CD14-positive monocyte (primary cell): ENCODE data around the gene SLC24A3. TPM values are rescaled to one million over a fixed set of nuclear protein-coding genes. Genes with fewer than 3 reads are reported as not detected.

Experiments used
- DNase-seq, 3 donors: peaks; one replicate each; pipeline ENCODE4 v3.0.0-alpha.2; 2011 to 2022
- H2AFZ ChIP-seq: 2 replicates; pipeline ENCODE4 v1.6.0; 2012; ENCODE audit warnings: mild to moderate bottlenecking, low read depth, low read length, inconsistent platforms; ENCODE audit not compliant: insufficient read depth, poor library complexity, severe bottlenecking
- H3K27ac ChIP-seq, 2 donors: 1 replicate in 1 of 2; 2 replicates in 1 of 2; pipeline ENCODE4 v1.5.1; 2012 to 2013; ENCODE audit warnings: low read length in 2 of 2, control low read depth in 1 of 2, inconsistent platforms in 1 of 2, low read depth in 1 of 2, mild to moderate bottlenecking in 1 of 2
- H3K27me3 ChIP-seq, 2 donors: one replicate each; pipeline versions ENCODE4 v1.6.0 to v1.6.1; 2011 to 2013; ENCODE audit warnings: low read length in 2 of 2; ENCODE audit not compliant: control insufficient read depth in 2 of 2, insufficient read depth in 2 of 2
- H3K36me3 ChIP-seq, 2 donors: replicated peaks in 1 of 2; 1 replicate in 1 of 2; 2 replicates in 1 of 2; pipeline versions ENCODE4 v1.5.1 to v1.6.1; 2012 to 2013; ENCODE audit warnings: low read length in 2 of 2, control low read depth in 1 of 2, inconsistent platforms in 1 of 2, mild to moderate bottlenecking in 1 of 2; ENCODE audit not compliant: insufficient read depth in 2 of 2, control insufficient read depth in 1 of 2
- H3K4me1 ChIP-seq, 2 donors: 1 replicate in 1 of 2; 2 replicates in 1 of 2; pipeline versions ENCODE4 v1.5.1 to v1.6.1; 2012 to 2013; ENCODE audit warnings: low read length in 2 of 2, control low read depth in 1 of 2, inconsistent platforms in 1 of 2, mild to moderate bottlenecking in 1 of 2, moderate library complexity in 1 of 2; ENCODE audit not compliant: insufficient read depth in 2 of 2, control insufficient read depth in 1 of 2
- H3K4me2 ChIP-seq: replicated peaks from 2 replicates; pipeline ENCODE3; 2012; ENCODE audit warnings: low read length, moderate library complexity, mild to moderate bottlenecking; ENCODE audit not compliant: poor library complexity, severe bottlenecking; ENCODE audit errors: extremely low read depth
- H3K4me3 ChIP-seq, 3 experiments: fragments of 200-600 bp in 1 of 3; sonication (generic) in 1 of 3; replicated peaks in 1 of 3; 1 replicate in 2 of 3; 2 replicates in 1 of 3; pipeline ENCODE4 v1.5.1; 2011 to 2013; ENCODE audit warnings: low read length in 3 of 3, mild to moderate bottlenecking in 3 of 3, control low read depth in 2 of 3, low read depth in 2 of 3, inconsistent platforms in 1 of 3, moderate library complexity in 1 of 3
- H3K79me2 ChIP-seq: 2 replicates; pipeline ENCODE4 v1.6.0; 2012; ENCODE audit warnings: mild to moderate bottlenecking, control low read depth, inconsistent platforms, low read length, moderate library complexity; ENCODE audit not compliant: insufficient read depth
- H3K9ac ChIP-seq: 2 replicates; pipeline ENCODE4 v1.6.0; 2017; ENCODE audit warnings: low read length, mild to moderate bottlenecking; ENCODE audit not compliant: insufficient read depth, poor library complexity, severe bottlenecking
- H3K9me3 ChIP-seq, 2 donors: replicated peaks in 1 of 2; 1 replicate in 1 of 2; 2 replicates in 1 of 2; pipeline versions ENCODE4 v1.5.1 to v1.6.1; 2012 to 2013; ENCODE audit warnings: low read length in 2 of 2, control low read depth in 1 of 2; ENCODE audit not compliant: control insufficient read depth in 1 of 2, insufficient read depth in 1 of 2
- H4K20me1 ChIP-seq: 2 replicates; pipeline ENCODE4 v1.6.0; 2012; ENCODE audit warnings: mild to moderate bottlenecking, low read length, control low read depth, moderate library complexity; ENCODE audit not compliant: insufficient read depth
- H3K27ac Mint-ChIP-seq, 7 donors: one replicate each; pipeline ENCODE4 v1.8.0; 2020; ENCODE audit warnings: mild to moderate bottlenecking in 7 of 7, mixed read lengths in 7 of 7, moderate library complexity in 6 of 7, inconsistent platforms in 2 of 7
- H3K27me3 Mint-ChIP-seq, 3 donors: one replicate each; pipeline ENCODE4 v1.8.0; 2021 to 2022; ENCODE audit warnings: low read depth in 3 of 3, mild to moderate bottlenecking in 3 of 3, mixed read lengths in 3 of 3, moderate library complexity in 3 of 3, inconsistent platforms in 1 of 3
- H3K36me3 Mint-ChIP-seq, 2 donors: one replicate each; pipeline ENCODE4 v1.8.0; 2020; ENCODE audit warnings: mixed read lengths in 2 of 2, inconsistent platforms in 1 of 2, mild to moderate bottlenecking in 1 of 2
- H3K4me1 Mint-ChIP-seq: one replicate; pipeline ENCODE4 v1.8.0; 2020; ENCODE audit warnings: mild to moderate bottlenecking, mixed read lengths
- H3K4me3 Mint-ChIP-seq, 2 donors: one replicate each; pipeline ENCODE4 v1.8.0; 2020; ENCODE audit warnings: mild to moderate bottlenecking in 2 of 2, mixed read lengths in 2 of 2, moderate library complexity in 1 of 2
- H3K9me3 Mint-ChIP-seq, 7 donors: one replicate each; pipeline ENCODE4 v1.8.0; 2020 to 2022; ENCODE audit warnings: mixed read lengths in 7 of 7, mild to moderate bottlenecking in 6 of 7, moderate library complexity in 6 of 7, inconsistent platforms in 2 of 7
- CTCF ChIP-seq: fragments of 200-600 bp; IDR thresholded peaks from one replicate; pipeline ENCODE4 v1.8.0; 2022; ENCODE audit warnings: antibody characterized with exemption, mild to moderate bottlenecking
- WGBS: methylation state at CpG from one replicate; pipeline ENCODE4 v1.1.5; 2013; ENCODE audit warnings: missing lambda C conversion rate; ENCODE audit not compliant: insufficient coverage; 5-methylcytosine and 5-hydroxymethylcytosine counted together
- intact Hi-C, 2 donors: fragments of 100-400 bp; cut with micrococcal nuclease; formaldehyde crosslinking; loops; one replicate each; pipeline versions ENCODE4 v1.15.0 to v1.15.1; 2023
- polyA plus RNA-seq, 3 donors: library from polyadenylated mRNA; depleted of rRNA in 1 of 3; unstranded in 2 of 3; stranded (reverse) in 1 of 3; fragments of 300-500 nt in 2 of 3; fragments of >200 nt in 1 of 3; fragmentation: Illumina TruSeq in 2 of 3; gene quantifications; 1 replicate in 2 of 3; 2 replicates in 1 of 3; pipeline ENCODE4 v1.2.3, GENCODE V29; 2012 to 2021

SLC24A3 gene
- polyA plus RNA-seq, 3 donors: 0.04 to 0.08 TPM; not detected in 1

DNA sequence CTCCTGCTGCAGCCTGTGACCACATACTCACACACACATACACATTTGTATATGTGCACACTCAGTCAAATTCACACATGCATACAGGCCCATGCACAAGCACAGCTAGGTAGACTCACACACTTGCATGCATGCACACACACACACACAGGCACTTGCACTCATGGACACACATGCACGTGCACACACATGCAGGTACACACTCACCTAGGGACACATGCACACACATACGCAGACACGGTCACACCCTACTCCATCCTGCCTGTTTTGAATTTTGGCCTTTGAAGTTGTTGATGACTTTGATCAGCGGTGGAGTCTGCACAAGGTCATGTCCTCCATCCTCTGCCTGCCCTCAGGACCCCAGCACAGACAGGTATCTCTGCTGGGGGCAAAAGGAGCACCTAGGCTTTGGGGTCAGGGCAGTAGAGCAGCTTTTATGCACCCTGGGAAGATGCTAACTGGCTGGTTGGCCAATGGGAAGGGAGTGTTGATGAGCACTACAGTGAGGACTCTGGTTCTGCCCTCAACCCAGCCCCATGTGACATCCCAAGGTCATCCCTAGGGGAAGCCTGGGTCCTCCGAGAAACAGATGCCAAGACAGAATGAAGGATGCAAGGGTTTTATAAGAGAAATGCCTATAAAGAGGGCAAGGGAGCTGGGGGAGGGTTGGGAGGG is 218.3 kb downstream of the SLC24A3 start:
- WGBS: 96% methylated on average over 4 of the region's 5 CpGs
- H3K27ac Mint-ChIP-seq: peak overlapping the region in 1 of 7 donors; percentile 34
- intact Hi-C loops: no loop called here
- H3K79me2 ChIP-seq: no peaks in the 10 kb centered on the region
- H3K27me3 ChIP-seq: no peaks in the 10 kb centered on the region
- H3K4me3 ChIP-seq: no peak overlapping the region
- no peak overlapping the region for H2AFZ ChIP-seq
- no peaks in the 10 kb centered on the region for H3K27me3 Mint-ChIP-seq
- H3K36me3 ChIP-seq: no peaks in the 10 kb centered on the region
- H3K9me3 Mint-ChIP-seq: no peaks in the 10 kb centered on the region
- no peaks in the 10 kb centered on the region for H3K9me3 ChIP-seq
- DNase-seq: no peak
- H3K4me1 ChIP-seq: peaks cover 20 to 28% of the 10 kb centered on the region in 2 donors
- no peak overlapping the region for H3K27ac ChIP-seq
- no peak overlapping the region for H3K9ac ChIP-seq
- H3K4me3 Mint-ChIP-seq: no peak overlapping the region
- no peaks in the 10 kb centered on the region for H3K36me3 Mint-ChIP-seq
- H3K4me2 ChIP-seq: no peak overlapping the region
- no peaks in the 10 kb centered on the region for H4K20me1 ChIP-seq
- TF ChIP-seq CTCF: no peak
- H3K4me1 Mint-ChIP-seq: peaks cover 27% of the 10 kb centered on the region

DNA sequence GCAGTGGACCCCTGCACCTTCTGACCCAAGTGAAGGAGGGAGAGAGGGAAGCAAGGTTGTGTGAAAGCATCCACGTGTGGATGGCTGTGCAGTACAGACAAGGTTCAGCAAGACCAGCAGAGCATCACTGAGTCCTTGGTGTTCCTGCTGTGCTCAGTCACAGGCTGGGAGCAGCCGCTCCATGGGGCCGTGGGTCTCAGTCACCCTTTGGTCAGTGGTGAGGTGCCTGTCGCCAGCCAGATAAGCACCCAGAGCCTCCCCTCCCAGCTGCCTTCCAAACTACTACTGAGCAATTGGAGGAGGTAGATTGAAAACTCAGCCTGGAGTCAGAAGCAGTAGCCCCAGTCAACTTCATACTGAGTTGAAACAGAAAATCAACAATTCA is 218.9 kb downstream of the SLC24A3 start:
- 67% methylated on average over 3 of the region's 4 CpGs for WGBS
- H3K27me3 ChIP-seq: no peaks in the 10 kb centered on the region
- intact Hi-C loops: no loop called here
- H3K9ac ChIP-seq: no peak overlapping the region
- Mint-ChIP-seq H3K4me1 (peaks cover 27% of the 10 kb centered on the region), H3K36me3 (no peaks in the 10 kb centered on the region), H3K4me3 (no peak overlapping the region), H3K9me3 (no peaks in the 10 kb centered on the region), H3K27me3 (no peaks in the 10 kb centered on the region), H3K27ac (no peak overlapping the region)
- H3K4me1 ChIP-seq: peaks cover 20 to 28% of the 10 kb centered on the region in 2 donors
- no peaks in the 10 kb centered on the region for H3K79me2 ChIP-seq
- H2AFZ ChIP-seq: no peak overlapping the region
- DNase-seq: no peak
- no peak overlapping the region for H3K4me3 ChIP-seq
- no peaks in the 10 kb centered on the region for H3K36me3 ChIP-seq
- TF ChIP-seq CTCF: no peak
- H3K4me2 ChIP-seq: no peak overlapping the region
- H3K27ac ChIP-seq: no peak overlapping the region
- no peaks in the 10 kb centered on the region for H4K20me1 ChIP-seq
- H3K9me3 ChIP-seq: no peaks in the 10 kb centered on the region
